H1 (cell line): ENCODE data around the gene ACAP1. TPM values are rescaled to one million over a fixed set of nuclear protein-coding genes. Genes with fewer than 3 reads are reported as not detected.

Experiments
- CTCF ChIA-PET: fragments of 300-600 bp; sonication (Branson Sonifier 250); formaldehyde crosslinking; loops from one replicate; lab custom pipeline; 2021; ENCODE audit not compliant: partially characterized antibody; lab: Charles Lee
- POLR2A ChIA-PET: fragments of 300-600 bp; sonication (Branson Sonifier 250); formaldehyde crosslinking; loops from one replicate; lab custom pipeline; 2021; ENCODE audit warnings: inconsistent platforms; ENCODE audit not compliant: partially characterized antibody; lab: Charles Lee
- DNase-seq, 2 experiments: peaks; one replicate each; pipeline versions ENCODE4 v3.0.0 to v3.0.0-alpha.2; 2010 to 2022; ENCODE audit warnings: low spot score in 2 of 2, low read depth in 1 of 2, mixed read lengths in 1 of 2
- FAIRE-seq: peaks from 2 replicates; lab custom pipeline; 2011; peaks lifted over from hg19 to GRCh38; lab: Jason Lieb, UNC
- H2AFZ ChIP-seq: 2 replicates; pipeline ENCODE4 v1.8.1; 2012; ENCODE audit warnings: low read length, inconsistent platforms
- H2AK5ac ChIP-seq: 2 replicates; pipeline ENCODE4 v1.6.1; 2013; ENCODE audit warnings: low read depth, low read length
- H2BK120ac ChIP-seq: replicated peaks from 2 replicates; pipeline ENCODE3; 2013; ENCODE audit warnings: low read depth, low read length, inconsistent platforms
- H2BK12ac ChIP-seq: 2 replicates; pipeline ENCODE4 v1.6.1; 2013; ENCODE audit warnings: low read depth, low read length
- H2BK15ac ChIP-seq: 2 replicates; pipeline ENCODE4 v1.6.1; 2013; ENCODE audit warnings: low read length
- H2BK20ac ChIP-seq: 2 replicates; pipeline ENCODE4 v1.6.1; 2013; ENCODE audit warnings: low read length
- H2BK5ac ChIP-seq: 2 replicates; pipeline ENCODE4 v1.6.1; 2013; ENCODE audit warnings: low read depth, low read length
- H3K14ac ChIP-seq: 2 replicates; pipeline ENCODE4 v1.6.1; 2013; ENCODE audit warnings: inconsistent platforms; ENCODE audit not compliant: insufficient read length
- H3K18ac ChIP-seq: 2 replicates; pipeline ENCODE4 v1.6.1; 2013; ENCODE audit warnings: low read length; ENCODE audit errors: extremely low read depth
- H3K23ac ChIP-seq: 2 replicates; pipeline ENCODE4 v1.6.1; 2013; ENCODE audit warnings: inconsistent platforms; ENCODE audit not compliant: insufficient read length
- H3K23me2 ChIP-seq: 2 replicates; pipeline ENCODE4 v1.6.1; 2013; ENCODE audit warnings: low read depth, low read length
- H3K27ac ChIP-seq: 2 replicates; pipeline ENCODE4 v1.6.1; 2011; ENCODE audit warnings: low read depth, low read length, inconsistent platforms
- H3K27me3 ChIP-seq, 4 experiments: replicated peaks in 1 of 4; 1 replicate in 1 of 4; 2 replicates in 3 of 4; pipeline versions ENCODE4 v1.6.1 to v1.8.1; 2011 to 2013; ENCODE audit warnings: low read length in 3 of 4, mild to moderate bottlenecking in 3 of 4, inconsistent platforms in 2 of 4, mixed read lengths in 2 of 4, moderate library complexity in 1 of 4; ENCODE audit not compliant: control insufficient read depth in 3 of 4, insufficient read depth in 3 of 4; ENCODE audit errors: extremely low read depth in 1 of 4
- H3K36me3 ChIP-seq, 4 experiments: 2 replicates each; pipeline versions ENCODE4 v1.6.1 to v1.8.1; 2011 to 2013; ENCODE audit warnings: mild to moderate bottlenecking in 4 of 4, low read length in 3 of 4, moderate library complexity in 2 of 4, control low read depth in 1 of 4, inconsistent platforms in 1 of 4; ENCODE audit not compliant: insufficient read depth in 4 of 4, control insufficient read depth in 2 of 4
- H3K4ac ChIP-seq: replicated peaks from 2 replicates; pipeline ENCODE3; 2013; ENCODE audit warnings: low read length, low read depth, mixed read lengths, inconsistent platforms; ENCODE audit not compliant: insufficient read length
- H3K4me1 ChIP-seq, 4 experiments: replicated peaks in 1 of 4; 1 replicate in 1 of 4; 2 replicates in 3 of 4; pipeline versions ENCODE4 v1.6.1 to v1.8.1; 2011 to 2013; ENCODE audit warnings: low read length in 3 of 4, inconsistent platforms in 2 of 4, mixed read lengths in 1 of 4; ENCODE audit not compliant: insufficient read depth in 4 of 4, control insufficient read depth in 3 of 4
- H3K4me2 ChIP-seq, 2 experiments: 2 replicates each; pipeline versions ENCODE4 v1.6.1 to v1.8.1; 2011 to 2013; ENCODE audit warnings: low read depth in 2 of 2, low read length in 2 of 2, control low read depth in 1 of 2, inconsistent platforms in 1 of 2, mild to moderate bottlenecking in 1 of 2; ENCODE audit not compliant: insufficient read depth in 1 of 2
- H3K4me3 ChIP-seq, 4 experiments: fragments of 200-600, 300-600 bp in 1 of 4; sonication (generic), shearing (Covaris generic), sonication (Bioruptor Twin) in 1 of 4; 2 replicates each; pipeline versions ENCODE4 v1.5.1 to v1.8.1; 2011 to 2016; ENCODE audit warnings: low read length in 4 of 4, low read depth in 3 of 4, control low read depth in 2 of 4, inconsistent platforms in 2 of 4, mild to moderate bottlenecking in 2 of 4, mixed read lengths in 1 of 4, moderate library complexity in 1 of 4; ENCODE audit not compliant: insufficient read depth in 2 of 4; ENCODE audit errors: extremely low read depth in 1 of 4
- H3K56ac ChIP-seq: replicated peaks from 2 replicates; pipeline ENCODE3; 2013; ENCODE audit warnings: low read depth, mild to moderate bottlenecking, mixed read lengths, low read length, inconsistent platforms; ENCODE audit not compliant: insufficient read length
- H3K79me1 ChIP-seq: 2 replicates; pipeline ENCODE4 v1.6.1; 2013; ENCODE audit warnings: low read depth, low read length, control low read depth
- H3K79me2 ChIP-seq, 2 experiments: 2 replicates each; pipeline versions ENCODE4 v1.6.1 to v1.8.1; 2012 to 2013; ENCODE audit warnings: low read length in 2 of 2, mild to moderate bottlenecking in 2 of 2, inconsistent platforms in 1 of 2; ENCODE audit not compliant: insufficient read depth in 2 of 2, control insufficient read depth in 1 of 2
- H3K9ac ChIP-seq, 4 experiments: replicated peaks in 1 of 4; 1 replicate in 1 of 4; 2 replicates in 3 of 4; pipeline versions ENCODE4 v1.6.1 to v1.8.1; 2011 to 2013; ENCODE audit warnings: low read depth in 3 of 4, low read length in 3 of 4, control low read depth in 2 of 4, mild to moderate bottlenecking in 2 of 4, moderate library complexity in 2 of 4, inconsistent platforms in 1 of 4; ENCODE audit errors: extremely low read depth in 1 of 4
- H3K9me3 ChIP-seq, 2 experiments: 2 replicates each; pipeline versions ENCODE4 v1.6.1 to v1.8.1; 2012 to 2013; ENCODE audit warnings: mild to moderate bottlenecking in 2 of 2, moderate library complexity in 2 of 2, control low read depth in 1 of 2, inconsistent platforms in 1 of 2, low read depth in 1 of 2, low read length in 1 of 2, mixed read lengths in 1 of 2; ENCODE audit not compliant: insufficient read depth in 2 of 2
- H4K20me1 ChIP-seq, 2 experiments: replicated peaks in 1 of 2; 2 replicates each; pipeline versions ENCODE3 to v1.8.1; 2011 to 2013; ENCODE audit warnings: inconsistent platforms in 2 of 2, low read length in 2 of 2, mild to moderate bottlenecking in 1 of 2; ENCODE audit not compliant: insufficient read depth in 2 of 2, control insufficient read depth in 1 of 2
- H4K5ac ChIP-seq: 2 replicates; pipeline ENCODE4 v1.6.1; 2013; ENCODE audit warnings: low read length, low read depth, mixed read lengths, inconsistent platforms; ENCODE audit not compliant: insufficient read length
- H4K8ac ChIP-seq: 2 replicates; pipeline ENCODE4 v1.8.0; 2013; ENCODE audit warnings: mild to moderate bottlenecking, moderate library complexity, low read length, inconsistent platforms; ENCODE audit not compliant: insufficient read depth; ENCODE audit errors: extremely low read depth
- H4K91ac ChIP-seq: replicated peaks from 2 replicates; pipeline ENCODE3; 2013; ENCODE audit warnings: low read length, mixed read lengths, inconsistent platforms; ENCODE audit not compliant: insufficient read length
- ATF2 ChIP-seq: IDR thresholded peaks from 2 replicates; pipeline ENCODE4 v1.6.1; 2012; ENCODE audit warnings: low read length, inconsistent platforms
- BCL11A ChIP-seq, 2 experiments: IDR thresholded peaks; one replicate each; pipeline ENCODE4 v1.6.1; 2011; ENCODE audit warnings: low read depth in 2 of 2, low read length in 2 of 2, mild to moderate bottlenecking in 2 of 2
- CHD2 ChIP-seq: IDR thresholded peaks from 2 replicates; pipeline ENCODE4 v1.6.1; 2012; ENCODE audit warnings: low read length, improper control_type of control experiment
- EZH2 ChIP-seq: fragments of 200-600 bp; sonication (generic); IDR thresholded peaks from 2 replicates; pipeline ENCODE4 v1.7.1; 2012; ENCODE audit warnings: low read depth, mild to moderate bottlenecking, moderate library complexity, low read length, inconsistent platforms; ENCODE audit not compliant: severe bottlenecking
- HDAC6 ChIP-seq: IDR thresholded peaks from one replicate; pipeline ENCODE4 v1.7.1; 2012; ENCODE audit warnings: low read depth, mild to moderate bottlenecking, inconsistent platforms, low read length, moderate library complexity
- KDM5A ChIP-seq: fragments of 200-600 bp; IDR thresholded peaks from 2 replicates; pipeline ENCODE4 v1.7.1; 2012; ENCODE audit warnings: mild to moderate bottlenecking, low read length, inconsistent platforms, mixed read lengths
- RAD21 ChIP-seq, 2 experiments: IDR thresholded peaks in 1 of 2; conservative IDR thresholded peaks in 1 of 2; 2 replicates each; pipeline ENCODE4 v1.6.1; 2011; ENCODE audit warnings: low read depth in 2 of 2, low read length in 2 of 2, improper control_type of control experiment in 1 of 2, inconsistent platforms in 1 of 2, mild to moderate bottlenecking in 1 of 2, moderate library complexity in 1 of 2
- RNF2 ChIP-seq: fragments of 200-900, 300-1000 bp; sonication (generic); IDR thresholded peaks from 2 replicates; pipeline ENCODE4 v1.7.1; 2016; ENCODE audit warnings: borderline replicate concordance, low read depth, mild to moderate bottlenecking, antibody characterized with exemption, low read length; ENCODE audit not compliant: poor library complexity, severe bottlenecking; ENCODE audit errors: missing control alignments
- SIX5 ChIP-seq: IDR thresholded peaks from 2 replicates; pipeline ENCODE4 v1.6.1; 2011; ENCODE audit warnings: mild to moderate bottlenecking, low read depth, low read length
- WGBS, 2 experiments: shearing (Covaris generic) in 1 of 2; methylation state at CpG; one replicate each; pipeline versions ENCODE4 v1.1.6 to v1.1.7; 2013 to 2015; ENCODE audit warnings: low lambda C conversion rate in 2 of 2, mixed read lengths in 2 of 2, inconsistent platforms in 1 of 2, low coverage in 1 of 2, missing lambda C conversion rate in 1 of 2; ENCODE audit not compliant: insufficient replicate concordance in 2 of 2, insufficient coverage in 1 of 2, insufficient read length in 1 of 2; ENCODE audit errors: extremely low coverage in 1 of 2, missing lambda C conversion rate in 1 of 2; 5-methylcytosine and 5-hydroxymethylcytosine counted together
- polyA plus RNA-seq, 7 experiments: library from polyadenylated mRNA; depleted of rRNA in 3 of 7; stranded (reverse) in 5 of 7; unstranded in 2 of 7; fragments of >200 nt in 5 of 7; fragments of 200-250 nt in 2 of 7; gene quantifications; 1 replicate in 5 of 7; 2 replicates in 1 of 7; 4 replicates in 1 of 7; pipeline versions ENCODE4 v1.2.1 to v1.2.3, GENCODE V29; 2011 to 2013; ENCODE audit warnings: missing spikeins in 2 of 7, mixed read lengths in 2 of 7
- total RNA-seq: library from RNA; stranded (reverse); fragmentation: NEBNext Ultra II Directional; extraction: Animal tissue kit (Norgen Biotek cat#: 25700); gene quantifications from 2 replicates; pipeline ENCODE4 v1.2.1, GENCODE V29; 2021

Gene ACAP1
- total and polyA plus RNA-seq, 2 of the 8 experiments (the other 6 are each of a cell fraction or from before 2014, with no cell fraction given), result 11.9 to 45.1 TPM

GRCh38 chr17:7289256-7290032, 46.9 kb upstream of the ACAP1 start:
- no peak overlapping the region for H2BK120ac ChIP-seq
- no peak for FAIRE-seq
- ChIA-PET POLR2A (interaction anchor here (0.6 to 6.7 kb wide), 12 partner anchors 8 to 842 kb away, joined by 3 to 94 read pairs (median 4); partner anchors contain the start of genes CLDN7, CTDNEP1, ELP5 and GABARAP), CTCF (interaction anchor here (1.2 to 5.7 kb wide), 2 partner anchors 8 to 67 kb away, joined by 3 to 46 read pairs; partner anchors contain the start of gene SLC2A4)
- H3K4ac ChIP-seq, result no peak overlapping the region
- DNase-seq, result no peak
- H4K20me1 ChIP-seq, result peaks cover 0 to 9% of the 10 kb centered on the region in 2 experiments
- H3K4me3 ChIP-seq, result no peak overlapping the region
- 90% methylated on average over 10 of the region's 18 CpGs; no CpG with 5 or more reads in 1 of the 2 experiments for WGBS, 2 experiments
- H4K91ac ChIP-seq, result no peak overlapping the region
- H4K5ac ChIP-seq, result no peak overlapping the region
- H3K14ac ChIP-seq, result no peak overlapping the region
- no peaks in the 10 kb centered on the region; the same call in 1 of the 2 replicates for H3K23me2 ChIP-seq
- peaks cover 0 to 9% (median 7%) of the 10 kb centered on the region in 4 experiments; a peak in 6 of 7 replicates for H3K4me1 ChIP-seq
- no peak overlapping the region for H2AK5ac ChIP-seq
- no peak overlapping the region for H3K9ac ChIP-seq
- H3K79me2 ChIP-seq, result no peaks in the 10 kb centered on the region
- H2BK5ac ChIP-seq, result no peak overlapping the region
- no peak overlapping the region for H3K23ac ChIP-seq
- no peak overlapping the region for H2AFZ ChIP-seq
- peaks cover 2% of the 10 kb centered on the region; the same call in 1 of the 2 replicates for H3K79me1 ChIP-seq
- no peak overlapping the region for H3K27ac ChIP-seq
- H4K8ac ChIP-seq, result no peak overlapping the region
- no peaks in the 10 kb centered on the region; a peak in 2 of 7 replicates for H3K27me3 ChIP-seq
- peaks cover 0 to 6% (median 3%) of the 10 kb centered on the region in 4 experiments; a peak in 3 of 8 replicates for H3K36me3 ChIP-seq
- no peak overlapping the region for H3K18ac ChIP-seq
- H2BK20ac ChIP-seq, result no peak overlapping the region
- H3K9me3 ChIP-seq, result no peaks in the 10 kb centered on the region
- H2BK12ac ChIP-seq, result no peak overlapping the region
- no peak overlapping the region for H3K4me2 ChIP-seq
- H2BK15ac ChIP-seq, result no peak overlapping the region
- no peak overlapping the region for H3K56ac ChIP-seq
- TF ChIP-seq RNF2 (no peak), BCL11A (IDR thresholded peaks at IDR 0.05; ENCODE audit: low read depth in 2 of 2, low read length in 2 of 2) (no peak), RAD21 (IDR thresholded peaks at IDR 0.05 in 1 of 2, conservative IDR thresholded peaks at IDR 0.05 in 1 of 2; ENCODE audit: low read depth in 2 of 2, low read length in 2 of 2) (no peak), CHD2 (no peak), HDAC6 (no peak), SIX5 (no peak), EZH2 (no peak), ATF2 (no peak), KDM5A (no peak)
